ENCODE measurements around the gene ARHGEF4.

GRCh38 chr2:131040661-131041401 lies 204.1 kb downstream of the ARHGEF4 start:
- TF ChIP-seq POLR2A (IDR thresholded peaks at IDR 0.05) (no peak), CTCF (IDR thresholded peaks at IDR 0.05 in 8 of 11, conservative IDR thresholded peaks at IDR 0.05 in 3 of 11) (no peak)

Data from spleen (tissue), 7 donors.